PC-3 (cell line): ENCODE measurements around the gene FGF1. TPM values are rescaled to one million over a fixed set of nuclear protein-coding genes. Genes with fewer than 3 reads are reported as not detected.

Source experiments
- ATAC-seq: fragments of 200-7000 bp; cut with Tn5 transposase; 2 replicates; pipeline ENCODE4 v1.9.1; 2020; ENCODE audit warnings: mild to moderate bottlenecking, moderate library complexity
- BruUV-seq: library from RNA; stranded (reverse); fragments of 400-500 nt; replicated peaks from 2 replicates; lab custom pipeline; 2021; lab: Mats Ljungman, UMichigan
- CTCF ChIA-PET: fragments of 300-600 bp; sonication (Branson Sonifier 250); formaldehyde crosslinking; loops from one replicate; lab custom pipeline; 2022; ENCODE audit warnings: antibody characterized with exemption; lab: Charles Lee
- POLR2A ChIA-PET: fragments of 300-600 bp; sonication (Branson Sonifier 250); formaldehyde crosslinking; loops from one replicate; lab custom pipeline; 2022; ENCODE audit warnings: antibody characterized with exemption; ENCODE audit not compliant: unreplicated experiment; lab: Charles Lee
- DNase-seq: peaks from one replicate; pipeline ENCODE4 v3.0.0-alpha.2; 2015
- H2AFZ ChIP-seq: fragments of 300-600 bp; sonication (generic); 2 replicates; pipeline ENCODE4 v1.6.0; 2016; ENCODE audit warnings: antibody characterized with exemption, low read length
- H3F3A ChIP-seq: fragments of 300-600 bp; sonication (generic); one replicate; pipeline ENCODE4 v1.6.0; 2017; ENCODE audit warnings: antibody characterized with exemption, low read length, control low read depth, mild to moderate bottlenecking; ENCODE audit not compliant: unreplicated experiment
- H3K27ac ChIP-seq: fragments of 300-600 bp; sonication (generic); 2 replicates; pipeline ENCODE4 v1.5.1; 2016; ENCODE audit warnings: mild to moderate bottlenecking, low read length
- H3K27me3 ChIP-seq: fragments of 300-600 bp; sonication (generic); 2 replicates; pipeline ENCODE4 v1.6.1; 2016; ENCODE audit warnings: low read length, mixed read lengths
- H3K36me3 ChIP-seq: fragments of 300-600 bp; sonication (generic); 2 replicates; pipeline ENCODE4 v1.6.1; 2016; ENCODE audit warnings: low read depth, mixed run types, low read length, mixed read lengths
- H3K4me1 ChIP-seq: fragments of 300-600 bp; sonication (generic); 2 replicates; pipeline ENCODE4 v1.5.1; 2016; ENCODE audit warnings: low read length; ENCODE audit not compliant: insufficient read depth
- H3K4me2 ChIP-seq: fragments of 300-600 bp; sonication (generic); 2 replicates; pipeline ENCODE4 v1.6.0; 2016; ENCODE audit warnings: low read length
- H3K4me3 ChIP-seq: fragments of 300-600 bp; sonication (generic); 2 replicates; pipeline ENCODE4 v1.5.1; 2016; ENCODE audit warnings: mild to moderate bottlenecking, low read length, mixed read lengths
- H3K79me2 ChIP-seq: fragments of 300-600 bp; sonication (generic); 2 replicates; pipeline ENCODE4 v1.6.1; 2017; ENCODE audit warnings: low read length, mixed read lengths
- H3K9ac ChIP-seq: fragments of 300-600 bp; sonication (generic); 2 replicates; pipeline ENCODE4 v1.6.0; 2016; ENCODE audit warnings: mild to moderate bottlenecking, low read length
- H3K9me2 ChIP-seq: fragments of 300-600 bp; sonication (generic); replicated peaks from 2 replicates; pipeline ENCODE4 v1.6.1; 2016; ENCODE audit warnings: mixed run types, low read length, mixed read lengths
- H3K9me3 ChIP-seq: fragments of 300-600 bp; sonication (generic); 2 replicates; pipeline ENCODE4 v1.6.1; 2016; ENCODE audit warnings: low read length, mixed read lengths
- H4K20me1 ChIP-seq: fragments of 300-600 bp; sonication (generic); 2 replicates; pipeline ENCODE4 v1.6.1; 2016; ENCODE audit warnings: low read length, mixed read lengths
- CTCF ChIP-seq: fragments of 300-600 bp; sonication (generic); conservative IDR thresholded peaks from 2 replicates; pipeline ENCODE4 v1.5.1; 2017; ENCODE audit warnings: antibody characterized with exemption, low read depth, mild to moderate bottlenecking, low read length
- EZH2 ChIP-seq: fragments of 300-600 bp; sonication (generic); IDR thresholded peaks from one replicate; pipeline ENCODE4 v1.6.1; 2017; ENCODE audit warnings: antibody characterized with exemption, mild to moderate bottlenecking, low read length; ENCODE audit not compliant: unreplicated experiment
- EZH2phosphoT487 ChIP-seq: fragments of 300-600 bp; sonication (generic); IDR thresholded peaks from 2 replicates; pipeline ENCODE4 v1.6.1; 2018; ENCODE audit warnings: mild to moderate bottlenecking, antibody characterized with exemption, low read length, borderline replicate concordance
- intact Hi-C: fragments of 100-400 bp; cut with micrococcal nuclease; formaldehyde crosslinking; loops from 2 replicates; pipeline ENCODE4 v1.9.0; 2023
- total RNA-seq: library from RNA; depleted of rRNA; stranded (reverse); fragments of >200 nt; gene quantifications from 2 replicates; pipeline ENCODE4 v1.2.3, GENCODE V29; 2014

FGF1 gene
- total RNA-seq, 1 experiment from 2014 or later = 1.5 TPM

- intact Hi-C loops = no loop called here
- ATAC-seq (no peak), DNase-seq (no peak)
- no peaks in the 10 kb centered on the region for H3F3A ChIP-seq
- H3K79me2 ChIP-seq = no peaks in the 10 kb centered on the region
- no peak overlapping the region for H3K9ac ChIP-seq
- no peak overlapping the region for H3K27ac ChIP-seq
- peaks cover 21% of the 10 kb centered on the region for H3K4me1 ChIP-seq
- POLR2A ChIA-PET = no interaction called here
- H2AFZ ChIP-seq = no peak overlapping the region
- TF ChIP-seq EZH2phosphoT487 (no peak), EZH2 (no peak)
- CTCF ChIA-PET = no interaction called here
- no peaks in the 10 kb centered on the region for H3K36me3 ChIP-seq
- no peaks in the 10 kb centered on the region for H4K20me1 ChIP-seq
- H3K4me3 ChIP-seq = no peak overlapping the region
- no TSS peak for BruUV-seq
- H3K27me3 ChIP-seq = no peaks in the 10 kb centered on the region
- no peaks in the 10 kb centered on the region for H3K9me3 ChIP-seq
- no peak overlapping the region for H3K4me2 ChIP-seq
- H3K9me2 ChIP-seq = no peaks in the 10 kb centered on the region
Measured at GRCh38 chr5:142605611-142606010, 80.3 kb downstream of the FGF1 start.

DNA sequence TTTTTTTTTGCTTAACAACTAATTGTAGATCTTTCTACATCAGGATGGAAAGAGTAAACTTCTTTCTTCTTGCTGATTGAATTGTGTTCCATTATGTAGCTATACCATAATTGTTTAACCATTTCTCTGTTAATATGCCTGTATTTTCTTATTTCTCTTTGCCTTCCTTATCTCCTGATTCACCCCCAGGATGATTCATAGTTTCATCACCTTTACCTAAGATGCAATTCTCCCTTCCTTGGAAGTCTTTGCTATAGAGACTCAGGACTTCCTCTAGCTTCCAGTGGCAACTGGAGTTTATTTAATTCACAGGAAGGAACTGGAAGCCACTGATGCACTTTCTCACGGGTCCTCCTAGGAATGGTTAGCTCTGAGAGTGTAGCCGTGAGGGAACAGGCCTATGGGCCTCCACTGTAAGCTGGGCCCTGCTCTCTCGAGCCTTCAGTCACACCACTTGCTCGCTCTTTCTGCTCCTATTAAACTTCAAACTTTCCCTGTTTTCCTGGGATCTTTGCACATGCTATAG, 83.1 kb downstream of the FGF1 start:
- CTCF ChIA-PET = interaction anchor here (0.6 kb wide), 2 partner anchors 53 to 713 kb away, joined by 3 to 6 read pairs; no protein-coding TSS in a partner anchor
- Histone ChIP-seq H3K27me3 (no peaks in the 10 kb centered on the region), H3K27ac (peak overlapping the region; percentile 86), H3K9me3 (no peaks in the 10 kb centered on the region), H2AFZ (no peak overlapping the region), H3K4me1 (peaks cover 38% of the 10 kb centered on the region), H3K4me3 (no peak overlapping the region), H3K79me2 (no peaks in the 10 kb centered on the region), H3K9ac (peak overlapping the region; percentile 52), H4K20me1 (no peaks in the 10 kb centered on the region), H3F3A (no peaks in the 10 kb centered on the region), H3K4me2 (0 out of 2 replicates have a peak overlapping the region, but pooled peaks have one; percentile 14), H3K9me2 (no peaks in the 10 kb centered on the region), H3K36me3 (no peaks in the 10 kb centered on the region)
- DNase-seq = peak; percentile 80
- peak; percentile 44 for ATAC-seq
- intact Hi-C loops = no loop called here
- TF ChIP-seq EZH2phosphoT487 (no peak), EZH2 (no peak), CTCF (no peak)
- BruUV-seq = no TSS peak
- POLR2A ChIA-PET = interaction anchor here (0.6 kb wide), 1 partner anchor 248 kb away, joined by 7 read pairs; no protein-coding TSS in a partner anchor

- intact Hi-C loops = no loop called here
- TF ChIP-seq EZH2 = no peak
- TF ChIP-seq EZH2phosphoT487 = no peak
- peak; percentile 22; the same call in 1 of the 2 replicates for TF ChIP-seq CTCF
- Histone ChIP-seq H3K9me3 (no peaks in the 10 kb centered on the region), H4K20me1 (no peaks in the 10 kb centered on the region), H3K27me3 (no peaks in the 10 kb centered on the region), H3K27ac (no peak overlapping the region), H3K36me3 (no peaks in the 10 kb centered on the region), H3K4me2 (no peak overlapping the region), H3K79me2 (no peaks in the 10 kb centered on the region), H3K4me1 (peaks cover 50% of the 10 kb centered on the region), H3F3A (no peaks in the 10 kb centered on the region), H2AFZ (no peak overlapping the region), H3K9ac (no peak overlapping the region), H3K9me2 (no peaks in the 10 kb centered on the region), H3K4me3 (no peak overlapping the region)
- ChIA-PET CTCF (no interaction called here), POLR2A (no interaction called here)
- DNase-seq = no peak
- ATAC-seq = no peak
- BruUV-seq = no TSS peak
Measured at GRCh38 chr5:142601432-142601831, 84.5 kb downstream of the FGF1 start.
